ENCODE measurements around the gene MAGEH1.

DNA sequence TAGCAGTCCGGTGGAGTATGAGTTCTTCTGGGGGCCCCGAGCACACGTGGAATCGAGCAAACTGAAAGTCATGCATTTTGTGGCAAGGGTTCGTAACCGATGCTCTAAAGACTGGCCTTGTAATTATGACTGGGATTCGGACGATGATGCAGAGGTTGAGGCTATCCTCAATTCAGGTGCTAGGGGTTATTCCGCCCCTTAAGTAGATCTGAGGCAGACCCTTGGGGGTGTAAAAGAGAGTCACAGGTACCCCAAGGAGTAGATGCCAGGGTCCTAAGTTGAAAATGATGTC is 852 bp downstream of the MAGEH1 start:
- TF ChIP-seq EZH2 (IDR thresholded peaks at IDR 0.05; ENCODE audit: insufficient read depth, poor library complexity, severe bottlenecking) (no peak), EZH2phosphoT487 (IDR thresholded peaks at IDR 0.05; ENCODE audit: insufficient read depth, low read depth) (no peak)

Data from GM23248 (cell line).